Gastroesophageal sphincter (tissue), 4 donors: ENCODE results near the gene BTBD6. TPM values are rescaled to one million over a fixed set of nuclear protein-coding genes. Genes with fewer than 3 reads are reported as not detected.

Experiments used
- ATAC-seq: fragments of 150-250 bp; one replicate; pipeline ENCODE4 v1.9.1; 2016; ENCODE audit warnings: mild to moderate bottlenecking, moderate library complexity
- H3K27ac ChIP-seq, 4 donors: fragments of 200-600 bp; sonication (generic) in 3 of 4; 1 replicate in 3 of 4; 2 replicates in 1 of 4; pipeline ENCODE4 v1.5.1; 2016 to 2019
- H3K27me3 ChIP-seq: fragments of 200-600 bp; sonication (generic); one replicate; pipeline ENCODE4 v1.5.1; 2019
- H3K36me3 ChIP-seq, 2 donors: fragments of 200-600 bp; sonication (generic); one replicate each; pipeline ENCODE4 v1.5.1; 2019; ENCODE audit warnings: control low read depth in 1 of 2
- H3K4me1 ChIP-seq, 3 donors: fragments of 200-600 bp; sonication (generic); 1 replicate in 2 of 3; 2 replicates in 1 of 3; pipeline ENCODE4 v1.5.1; 2016 to 2019; ENCODE audit warnings: control low read depth in 2 of 3
- H3K4me3 ChIP-seq, 2 donors: fragments of 200-600 bp; sonication (generic); one replicate each; pipeline ENCODE4 v1.5.1; 2019; ENCODE audit warnings: mild to moderate bottlenecking in 1 of 2, moderate library complexity in 1 of 2
- H3K9me3 ChIP-seq, 3 donors: fragments of 200-600 bp; sonication (generic); one replicate each; pipeline ENCODE4 v1.5.1; 2017 to 2019; ENCODE audit warnings: control low read depth in 2 of 3
- CTCF ChIP-seq, 4 experiments: fragments of 200-600 bp in 2 of 4; fragments of 450-650 bp in 2 of 4; sonication (generic) in 1 of 4; IDR thresholded peaks; one replicate each; pipeline ENCODE4 v1.5.1; 2017 to 2019; ENCODE audit warnings: antibody characterized with exemption in 4 of 4, mild to moderate bottlenecking in 2 of 4, moderate library complexity in 2 of 4
- EP300 ChIP-seq: sonication (generic); formaldehyde crosslinking; IDR thresholded peaks from one replicate; pipeline ENCODE4 v1.6.1; 2017; ENCODE audit warnings: antibody characterized with exemption, mild to moderate bottlenecking
- POLR2A ChIP-seq, 2 donors: fragments of 450-650 bp; IDR thresholded peaks; one replicate each; pipeline ENCODE4 v1.6.1; 2017; ENCODE audit warnings: antibody characterized with exemption in 2 of 2, mild to moderate bottlenecking in 2 of 2, moderate library complexity in 1 of 2
- POLR2AphosphoS5 ChIP-seq: sonication (generic); formaldehyde crosslinking; IDR thresholded peaks from one replicate; pipeline ENCODE4 v1.6.1; 2017; ENCODE audit warnings: antibody characterized with exemption
- WGBS, 2 donors: methylation state at CpG; one replicate each; pipeline ENCODE4 v1.1.5; 2018; ENCODE audit warnings: low coverage in 1 of 2; 5-methylcytosine and 5-hydroxymethylcytosine counted together
- total RNA-seq, 4 donors: library from RNA; depleted of rRNA; stranded (reverse); fragments of >200 nt; gene quantifications; one replicate each; pipeline ENCODE4 v1.1.0, GENCODE V29; 2016

Gene BTBD6
- total RNA-seq: 10 to 100 TPM; 50.9 to 80.7 (median 66.1) TPM

- TF ChIP-seq CTCF (IDR thresholded peaks at IDR 0.05) (peak in 1 of 4 experiments; percentile 21), POLR2AphosphoS5 (no peak), EP300 (no peak), POLR2A (IDR thresholded peaks at IDR 0.05) (peak; percentile 39 to 61)
- no peaks in the 10 kb centered on the region for H3K27me3 ChIP-seq
- H3K27ac ChIP-seq: peak within 1 kb of the TSS; percentile 78 to 100 (median 95)
- peak within 1 kb of the TSS; percentile 58 to 72 for H3K4me3 ChIP-seq
- peaks cover 0 to 34% (median 8%) of the 10 kb centered on the region in 3 donors for H3K4me1 ChIP-seq
- peak; percentile 95 for ATAC-seq
- no peaks in the 10 kb centered on the region for H3K9me3 ChIP-seq
- peaks cover 0 to 50% of the 10 kb centered on the region in 2 donors for H3K36me3 ChIP-seq
- 3% methylated on average over 7 of the region's 130 CpGs; no CpG with 5 or more reads in 1 of the 2 donors for WGBS, 2 donors
Observed at GRCh38 chr14:105248368-105249181, at the start of gene BTBD6. Gene BTBD6, plus strand, starts transcription at chr14:105248533. Its CDS starts 179 bp downstream, at chr14:105248712.

GRCh38 chr14:105198588-105198987, 49.7 kb upstream of the BTBD6 start:
- H3K27me3 ChIP-seq: peaks cover 86% of the 10 kb centered on the region
- peaks cover 0 to 79% (median 28%) of the 10 kb centered on the region in 3 donors for H3K4me1 ChIP-seq
- WGBS, 2 donors: no CpG with 5 or more reads among the region's 4 CpGs
- no peaks in the 10 kb centered on the region for H3K36me3 ChIP-seq
- ATAC-seq: no peak
- no peaks in the 10 kb centered on the region for H3K9me3 ChIP-seq
- peak overlapping the region in 3 of 4 donors; percentile 39 to 62 (median 47) for H3K27ac ChIP-seq
- no peak for TF ChIP-seq CTCF (IDR thresholded peaks at IDR 0.05)
- no peak for TF ChIP-seq EP300
- no peak for TF ChIP-seq POLR2AphosphoS5
- no peak for TF ChIP-seq POLR2A (IDR thresholded peaks at IDR 0.05)
- no peak overlapping the region for H3K4me3 ChIP-seq

GRCh38 chr14:105199093-105199492, 49.2 kb upstream of the BTBD6 start:
- Histone ChIP-seq H3K4me3 (no peak overlapping the region), H3K36me3 (no peaks in the 10 kb centered on the region), H3K27ac (peak overlapping the region in 3 of 4 donors; percentile 39 to 62 (median 47)), H3K4me1 (peaks cover 0 to 79% (median 27%) of the 10 kb centered on the region in 3 donors), H3K27me3 (peaks cover 81% of the 10 kb centered on the region), H3K9me3 (no peaks in the 10 kb centered on the region)
- no peak for ATAC-seq
- TF ChIP-seq EP300: no peak
- TF ChIP-seq POLR2A (IDR thresholded peaks at IDR 0.05): no peak
- TF ChIP-seq CTCF (IDR thresholded peaks at IDR 0.05): no peak
- no peak for TF ChIP-seq POLR2AphosphoS5
- no CpG with 5 or more reads among the region's 18 CpGs for WGBS, 2 donors

GRCh38 chr14:105200074-105200473, 48.3 kb upstream of the BTBD6 start:
- 85 to 86% methylated on average over 2 to 4 of the region's 10 CpGs for WGBS, 2 donors
- Histone ChIP-seq H3K27ac (no peak overlapping the region), H3K4me3 (no peak overlapping the region), H3K27me3 (peaks cover 72% of the 10 kb centered on the region), H3K4me1 (peaks cover 0 to 79% (median 34%) of the 10 kb centered on the region in 3 donors), H3K36me3 (no peaks in the 10 kb centered on the region), H3K9me3 (no peaks in the 10 kb centered on the region)
- no peak for ATAC-seq
- no peak for TF ChIP-seq EP300
- TF ChIP-seq POLR2A (IDR thresholded peaks at IDR 0.05): no peak
- no peak for TF ChIP-seq CTCF (IDR thresholded peaks at IDR 0.05)
- TF ChIP-seq POLR2AphosphoS5: no peak
